ENCODE data around the gene NALCN. TPM values are rescaled to one million over a fixed set of nuclear protein-coding genes. Genes with fewer than 3 reads are reported as not detected.

NALCN gene
- total and polyA plus RNA-seq, 4 donors = 0.11 to 0.64 (median 0.37) TPM

- 84 to 91% methylated on average over 5 of the region's 5 CpGs for WGBS, 2 donors
- H3K36me3 ChIP-seq (ENCODE audit: control insufficient read depth in 4 of 4, insufficient read depth in 4 of 4, low read length in 4 of 4) = no peaks in the 10 kb centered on the region
- no peak overlapping the region for H3K9ac ChIP-seq (ENCODE audit: insufficient read depth in 1 of 2, low read length in 2 of 2)
- H3K27ac ChIP-seq (ENCODE audit: low read depth in 1 of 2, low read length in 1 of 2) = no peak overlapping the region
- H3K27me3 ChIP-seq (ENCODE audit: control insufficient read depth in 3 of 3, insufficient read depth in 3 of 3, low read length in 2 of 3) = no peaks in the 10 kb centered on the region
- peaks cover 0 to 9% (median 1%) of the 10 kb centered on the region in 4 donors for H3K9me3 ChIP-seq (ENCODE audit: control insufficient read depth in 4 of 4, insufficient read depth in 3 of 4, low read length in 3 of 4)
- H3K4me1 ChIP-seq (ENCODE audit: control insufficient read depth in 5 of 5, insufficient read depth in 5 of 5, low read length in 5 of 5) = no peaks in the 10 kb centered on the region
- no peak overlapping the region for H3K4me3 ChIP-seq
- TF ChIP-seq, protein P1, sequence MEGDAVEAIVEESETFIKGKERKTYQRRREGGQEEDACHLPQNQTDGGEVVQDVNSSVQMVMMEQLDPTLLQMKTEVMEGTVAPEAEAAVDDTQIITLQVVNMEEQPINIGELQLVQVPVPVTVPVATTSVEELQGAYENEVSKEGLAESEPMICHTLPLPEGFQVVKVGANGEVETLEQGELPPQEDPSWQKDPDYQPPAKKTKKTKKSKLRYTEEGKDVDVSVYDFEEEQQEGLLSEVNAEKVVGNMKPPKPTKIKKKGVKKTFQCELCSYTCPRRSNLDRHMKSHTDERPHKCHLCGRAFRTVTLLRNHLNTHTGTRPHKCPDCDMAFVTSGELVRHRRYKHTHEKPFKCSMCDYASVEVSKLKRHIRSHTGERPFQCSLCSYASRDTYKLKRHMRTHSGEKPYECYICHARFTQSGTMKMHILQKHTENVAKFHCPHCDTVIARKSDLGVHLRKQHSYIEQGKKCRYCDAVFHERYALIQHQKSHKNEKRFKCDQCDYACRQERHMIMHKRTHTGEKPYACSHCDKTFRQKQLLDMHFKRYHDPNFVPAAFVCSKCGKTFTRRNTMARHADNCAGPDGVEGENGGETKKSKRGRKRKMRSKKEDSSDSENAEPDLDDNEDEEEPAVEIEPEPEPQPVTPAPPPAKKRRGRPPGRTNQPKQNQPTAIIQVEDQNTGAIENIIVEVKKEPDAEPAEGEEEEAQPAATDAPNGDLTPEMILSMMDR (IDR thresholded peaks at IDR 0.05; ENCODE audit: control extremely low read depth, extremely low read depth) = no peak
- ATAC-seq (ENCODE audit: insufficient read depth, low FRiP score) (no peak), DNase-seq (no peak)
Observed at GRCh38 chr13:101267656-101268055, 148.7 kb downstream of the NALCN start.

DNA sequence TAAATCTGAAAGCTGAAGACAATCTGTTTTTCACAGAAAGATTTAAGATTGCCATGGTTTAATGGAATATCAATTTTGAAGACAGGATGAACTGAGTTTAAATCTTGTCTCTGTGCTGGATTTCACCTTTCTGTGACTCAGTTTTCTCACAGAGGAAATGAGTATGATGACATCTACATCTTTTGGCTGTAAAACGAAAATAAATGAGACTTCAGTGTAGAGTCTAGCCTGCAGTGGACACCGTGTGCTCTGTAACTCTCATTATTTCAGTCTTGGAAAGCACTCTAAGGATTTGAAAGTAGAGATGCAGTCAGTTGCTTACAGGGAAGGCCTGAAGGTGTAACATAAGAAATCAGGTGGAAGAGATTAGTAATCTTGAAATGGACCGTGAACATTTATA lies 150.4 kb downstream of the NALCN start:
- Histone ChIP-seq H3K27ac (ENCODE audit: low read depth in 1 of 2, low read length in 1 of 2) (no peak overlapping the region), H3K36me3 (ENCODE audit: control insufficient read depth in 4 of 4, insufficient read depth in 4 of 4, low read length in 4 of 4) (no peaks in the 10 kb centered on the region), H3K27me3 (ENCODE audit: control insufficient read depth in 3 of 3, insufficient read depth in 3 of 3, low read length in 2 of 3) (no peaks in the 10 kb centered on the region), H3K9me3 (ENCODE audit: control insufficient read depth in 4 of 4, insufficient read depth in 3 of 4, low read length in 3 of 4) (peaks cover 0 to 2% (median 0%) of the 10 kb centered on the region in 4 donors), H3K4me1 (ENCODE audit: control insufficient read depth in 5 of 5, insufficient read depth in 5 of 5, low read length in 5 of 5) (no peaks in the 10 kb centered on the region), H3K4me3 (no peak overlapping the region), H3K9ac (ENCODE audit: insufficient read depth in 1 of 2, low read length in 2 of 2) (no peak overlapping the region)
- 75 to 88% methylated on average over 3 of the region's 3 CpGs for WGBS, 2 donors
- TF ChIP-seq, protein P1 (IDR thresholded peaks at IDR 0.05; ENCODE audit: control extremely low read depth, extremely low read depth) = no peak
- ATAC-seq (ENCODE audit: insufficient read depth, low FRiP score) (no peak), DNase-seq (no peak)

- TF ChIP-seq, protein P1 (IDR thresholded peaks at IDR 0.05; ENCODE audit: control extremely low read depth, extremely low read depth) = no peak
- ATAC-seq (ENCODE audit: insufficient read depth, low FRiP score) (no peak), DNase-seq (no peak)
- Histone ChIP-seq H3K9me3 (ENCODE audit: control insufficient read depth in 4 of 4, insufficient read depth in 3 of 4, low read length in 3 of 4) (peaks cover 0 to 2% (median 0%) of the 10 kb centered on the region in 4 donors), H3K4me1 (ENCODE audit: control insufficient read depth in 5 of 5, insufficient read depth in 5 of 5, low read length in 5 of 5) (no peaks in the 10 kb centered on the region), H3K27me3 (ENCODE audit: control insufficient read depth in 3 of 3, insufficient read depth in 3 of 3, low read length in 2 of 3) (no peaks in the 10 kb centered on the region), H3K9ac (ENCODE audit: insufficient read depth in 1 of 2, low read length in 2 of 2) (no peak overlapping the region), H3K4me3 (no peak overlapping the region), H3K36me3 (ENCODE audit: control insufficient read depth in 4 of 4, insufficient read depth in 4 of 4, low read length in 4 of 4) (no peaks in the 10 kb centered on the region), H3K27ac (ENCODE audit: low read depth in 1 of 2, low read length in 1 of 2) (no peak overlapping the region)
- 53 to 66% methylated on average over 2 of the region's 2 CpGs for WGBS, 2 donors
Observed at GRCh38 chr13:101264931-101265330, 151.4 kb downstream of the NALCN start.

- Histone ChIP-seq H3K27me3 (ENCODE audit: control insufficient read depth in 3 of 3, insufficient read depth in 3 of 3, low read length in 2 of 3) (no peaks in the 10 kb centered on the region), H3K4me1 (ENCODE audit: control insufficient read depth in 5 of 5, insufficient read depth in 5 of 5, low read length in 5 of 5) (no peaks in the 10 kb centered on the region), H3K9ac (ENCODE audit: insufficient read depth in 1 of 2, low read length in 2 of 2) (no peak overlapping the region), H3K4me3 (no peak overlapping the region), H3K27ac (ENCODE audit: low read depth in 1 of 2, low read length in 1 of 2) (no peak overlapping the region), H3K9me3 (ENCODE audit: control insufficient read depth in 4 of 4, insufficient read depth in 3 of 4, low read length in 3 of 4) (no peaks in the 10 kb centered on the region), H3K36me3 (ENCODE audit: control insufficient read depth in 4 of 4, insufficient read depth in 4 of 4, low read length in 4 of 4) (no peaks in the 10 kb centered on the region)
- 91 to 95% methylated on average over 2 of the region's 2 CpGs for WGBS, 2 donors
- DNase-seq = no peak
- TF ChIP-seq, protein P1 (IDR thresholded peaks at IDR 0.05; ENCODE audit: control extremely low read depth, extremely low read depth) = no peak
- ATAC-seq (ENCODE audit: insufficient read depth, low FRiP score) = no peak
Observed at GRCh38 chr13:101262306-101262705, 154.0 kb downstream of the NALCN start.

Measured in lung (tissue), 12 donors.